Right forelimb (tissue), 1 donor: ENCODE results near the gene MAP3K14.
"Not testable (repeated sequence)": the region's sequence is repeated elsewhere in the genome, so short reads cannot be mapped to it uniquely, and the experiment has no call there.

ENCODE experiments used
- DNase-seq: peaks from one replicate; pipeline ENCODE4 v3.0.0-alpha.2; 2018

The MAP3K14 gene

DNA sequence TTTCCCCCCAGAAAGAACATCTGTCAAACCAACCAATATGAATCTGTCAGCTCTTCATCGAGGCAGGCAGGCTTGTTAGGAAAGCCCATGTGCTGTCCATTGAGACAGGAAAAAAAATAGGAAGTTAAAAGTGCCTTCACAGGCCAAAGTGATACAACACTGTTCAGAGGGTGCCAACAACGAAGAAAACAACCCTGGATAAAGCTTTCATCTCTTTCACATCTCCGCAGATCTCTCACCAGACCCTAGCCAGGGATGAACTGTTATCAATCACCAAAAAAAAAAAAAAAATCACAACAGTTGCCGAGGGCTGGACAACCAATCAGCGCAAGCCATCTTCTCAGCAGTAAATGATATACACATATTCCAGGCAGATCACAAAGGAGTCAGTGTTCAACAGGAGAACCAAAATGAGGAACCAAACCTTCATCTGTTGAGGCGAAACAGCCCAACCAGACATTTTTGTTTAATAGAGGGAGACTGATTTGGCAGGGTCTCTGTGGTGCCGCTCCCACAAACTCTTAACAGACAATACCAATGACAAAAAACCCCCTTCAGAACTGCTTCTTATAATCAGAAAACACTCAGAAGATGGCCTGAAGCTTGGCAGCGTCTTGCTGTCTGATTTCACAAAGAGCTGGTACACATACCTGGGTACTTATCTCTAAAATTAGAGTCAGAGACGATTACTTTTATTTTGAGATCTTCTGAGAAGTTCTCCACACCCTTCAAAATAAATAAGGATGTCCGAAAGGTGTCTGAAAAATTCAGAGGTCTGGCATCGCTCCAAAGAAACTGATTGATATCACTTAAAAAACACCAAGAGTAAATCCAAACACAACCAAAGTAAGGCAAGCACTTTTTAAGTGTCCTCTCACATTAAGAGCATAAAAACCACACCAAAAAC is 1.8 kb downstream of the MAP3K14 start:
- DNase-seq = peak; percentile 30

DNA sequence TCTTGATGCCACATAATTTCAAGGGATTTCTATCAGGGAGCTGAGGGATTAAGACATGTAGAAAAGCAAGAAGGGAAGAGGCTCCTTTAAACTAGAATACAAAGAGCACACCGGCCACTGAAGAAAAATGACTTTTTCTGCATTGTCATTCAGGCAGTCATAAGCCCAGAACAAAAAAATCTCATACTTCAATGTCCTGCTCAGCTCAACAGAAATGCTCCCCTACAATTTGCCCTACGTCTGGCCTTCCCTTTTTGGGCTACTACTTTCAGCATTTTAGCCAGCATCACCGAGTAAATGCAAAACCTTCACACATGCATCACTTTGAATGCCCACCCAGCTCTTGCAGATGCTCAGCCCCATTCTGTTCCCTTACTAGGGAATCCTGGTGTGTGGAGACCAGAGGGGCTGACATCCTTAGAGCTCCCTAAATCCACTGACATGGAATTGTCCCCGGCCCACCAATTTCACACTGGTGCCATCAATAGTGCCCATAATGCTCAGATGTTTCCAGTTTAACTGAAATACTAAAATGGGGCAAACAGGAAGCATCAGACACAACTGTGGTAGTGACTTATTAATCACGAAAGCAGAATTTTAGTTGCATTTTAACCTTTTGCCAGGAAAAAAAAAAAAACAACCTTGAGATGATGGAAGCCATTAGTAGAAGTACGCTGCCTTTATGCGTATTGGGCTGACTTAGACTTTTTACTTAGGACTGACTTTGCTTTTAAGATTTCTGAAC is 2.7 kb downstream of the MAP3K14 start:
- peak; percentile 11 for DNase-seq

DNA sequence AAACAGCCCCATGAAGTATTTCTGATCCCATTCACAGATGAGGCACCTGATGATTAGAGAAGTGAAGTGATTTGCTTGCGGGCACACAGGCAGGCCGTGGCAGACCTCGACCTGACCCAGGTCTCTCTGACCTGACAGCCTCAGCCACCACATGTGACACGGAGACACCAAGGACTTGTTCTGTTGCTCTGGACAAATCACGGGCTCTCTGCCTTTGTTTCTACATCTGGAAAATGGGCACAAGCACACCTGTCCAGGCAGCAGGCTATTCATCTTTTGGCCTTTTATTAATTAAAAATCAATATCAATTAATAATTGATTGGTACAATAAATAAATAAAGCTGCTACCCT is 3.4 kb downstream of the MAP3K14 start:
- peak; percentile 28 for DNase-seq

DNA sequence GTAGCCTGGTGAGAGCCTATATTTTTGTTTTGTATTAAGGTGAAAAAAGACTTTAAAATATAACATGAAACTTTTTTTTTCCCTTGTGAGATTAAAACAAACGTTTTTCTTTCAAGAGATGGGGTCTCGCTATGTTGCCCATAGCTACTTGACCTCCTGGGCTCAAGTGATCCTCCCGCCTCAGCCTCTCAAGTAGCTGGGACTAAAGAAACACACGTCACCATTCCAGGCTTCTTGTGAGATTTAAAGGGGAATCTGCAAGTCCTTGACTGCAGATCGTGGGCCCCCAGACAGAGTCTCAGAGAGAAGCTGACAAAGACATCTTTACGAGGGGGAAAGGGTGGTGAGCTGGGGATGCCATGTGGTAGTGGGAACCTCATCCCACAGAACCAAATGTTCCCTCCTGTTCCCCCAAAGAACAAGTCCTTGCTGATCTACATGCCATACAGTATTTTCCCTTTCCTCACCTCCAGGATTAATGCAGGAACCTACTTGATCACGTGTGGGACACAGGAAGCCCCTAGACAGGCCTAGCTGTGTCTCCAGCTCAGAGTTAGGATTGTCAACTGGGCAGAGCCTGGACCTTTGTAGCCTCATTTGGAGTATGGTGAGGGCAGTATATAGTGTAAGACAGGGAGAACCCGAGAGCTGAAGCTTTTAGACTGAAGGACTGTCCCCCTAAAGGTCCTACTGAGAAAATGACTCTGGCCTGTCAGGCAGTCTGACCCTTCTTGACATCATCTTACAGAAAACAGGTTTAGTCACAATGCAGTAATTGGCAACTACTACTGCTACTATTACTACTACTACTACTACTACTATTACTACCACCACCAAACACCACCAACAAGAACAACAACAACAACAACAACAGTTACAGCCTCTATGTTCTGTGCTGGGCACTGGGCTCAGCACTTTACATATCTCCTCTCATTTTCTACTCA is 4.1 kb downstream of the MAP3K14 start:
- peak; percentile 32 for DNase-seq

DNA sequence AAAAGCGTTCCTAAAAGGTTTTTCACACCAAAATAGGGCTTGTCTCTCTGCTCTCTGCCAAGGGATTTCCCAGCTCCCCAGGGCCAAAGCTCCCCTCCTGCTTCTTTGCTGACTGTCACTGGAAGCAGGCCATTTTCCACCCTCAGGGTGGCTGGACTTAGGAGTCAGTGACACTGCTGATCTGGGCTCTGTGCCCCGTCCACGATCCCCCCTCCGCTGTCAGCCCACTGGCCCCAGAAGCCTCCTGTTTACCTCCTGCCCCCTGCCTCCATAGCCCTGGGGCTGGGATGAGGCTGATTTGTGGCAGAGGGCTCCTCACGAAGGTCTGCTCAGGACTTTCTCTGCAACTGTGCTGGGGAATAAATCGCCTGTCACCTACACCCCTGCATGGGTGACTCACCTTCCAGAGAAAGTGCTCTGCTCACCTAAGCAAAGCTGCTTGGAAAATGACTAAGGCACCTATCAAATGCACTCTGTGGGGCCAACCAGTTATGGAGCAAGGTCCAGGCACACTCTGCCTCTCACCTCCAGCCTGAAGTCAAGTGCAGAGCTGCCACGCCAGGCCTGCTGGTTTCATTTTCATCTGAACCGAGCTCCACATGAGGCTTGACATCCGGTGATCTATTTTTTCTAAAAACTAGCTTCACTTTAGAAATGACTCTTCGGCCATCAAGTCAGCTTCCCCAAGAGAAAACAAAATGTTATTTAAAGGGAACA is 4.9 kb downstream of the MAP3K14 start:
- DNase-seq = peak; percentile 38

DNA sequence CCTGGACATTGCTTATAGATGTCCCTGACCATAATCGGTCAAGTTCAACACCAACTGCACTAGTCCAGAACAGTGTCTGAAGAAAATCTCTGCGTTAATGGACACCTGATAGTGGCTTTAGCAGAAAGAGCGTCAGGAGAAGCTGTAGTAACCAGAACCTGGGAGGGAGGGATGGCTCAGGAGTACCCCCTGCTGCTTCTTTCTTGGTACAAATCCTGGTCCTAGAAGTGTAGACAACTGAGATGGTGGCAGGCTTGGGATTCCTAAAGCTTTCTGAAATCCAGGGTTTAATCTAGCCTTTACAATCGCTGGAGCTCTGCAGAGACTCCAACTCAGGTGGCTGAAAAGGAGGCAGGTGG is 5.4 kb downstream of the MAP3K14 start:
- DNase-seq = peak; percentile 39

DNA sequence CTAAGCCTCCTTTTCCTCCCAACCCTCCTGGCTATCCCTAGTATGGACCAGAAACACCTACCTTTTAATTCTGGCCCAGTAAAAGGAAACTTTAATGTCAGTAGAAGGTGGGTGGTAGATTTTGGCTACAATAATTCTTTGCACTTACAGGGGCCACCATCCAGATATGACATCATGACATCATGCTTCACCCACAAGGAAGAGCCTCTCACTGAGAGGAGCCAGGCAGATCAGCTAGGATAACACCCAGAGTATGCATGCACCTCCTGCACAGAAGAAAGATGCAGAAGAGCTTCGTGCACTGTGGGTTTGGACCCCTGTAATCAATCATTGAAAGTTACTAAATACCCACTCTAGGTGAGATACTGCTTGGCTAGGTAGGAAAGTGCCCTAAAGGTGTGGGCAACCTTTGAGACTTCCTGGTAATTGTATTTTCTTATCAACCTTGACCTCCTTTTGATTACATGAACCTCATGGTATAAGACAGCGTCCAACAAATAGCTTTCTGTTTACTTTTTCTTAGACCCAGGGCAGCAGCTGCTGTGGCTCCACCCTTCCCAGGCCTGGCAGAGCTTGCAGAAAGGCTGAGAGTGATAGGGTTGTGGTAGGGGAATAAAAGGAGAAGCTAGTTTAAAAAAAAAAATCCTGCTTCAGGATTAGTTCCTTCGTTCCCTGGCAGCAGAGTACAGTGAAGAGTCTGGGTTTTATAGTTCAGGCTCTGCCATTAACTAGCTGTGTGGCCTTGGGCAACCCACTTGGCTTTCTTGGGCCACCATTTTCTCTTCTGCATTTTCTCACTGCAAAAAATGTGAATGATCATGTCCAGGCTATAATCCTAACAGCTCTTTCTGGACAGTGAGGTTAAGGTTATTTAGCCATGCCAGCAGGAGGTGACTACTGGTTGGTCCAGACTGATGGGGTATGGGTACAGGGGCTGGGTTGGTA is 6.2 kb downstream of the MAP3K14 start:
- peak; percentile 10 for DNase-seq

DNA sequence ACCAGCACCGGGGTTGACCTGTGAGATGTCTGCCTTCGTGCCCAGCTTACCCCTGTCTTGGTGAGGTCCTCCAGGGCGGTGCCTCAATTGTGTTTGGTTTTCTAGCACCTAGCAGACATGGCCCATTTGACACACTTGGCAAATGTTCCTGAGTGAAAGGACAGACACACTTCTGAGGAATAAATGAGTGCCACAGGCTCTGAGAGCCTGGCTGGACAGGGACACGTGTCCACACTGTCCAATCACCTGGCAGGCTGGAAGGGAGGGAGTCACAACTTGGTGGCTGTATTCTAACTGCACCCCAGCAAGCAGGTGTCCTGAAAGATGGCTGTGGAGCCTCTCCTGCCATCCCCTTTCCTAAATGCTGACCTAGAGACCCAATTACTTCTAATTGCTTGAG is 7.4 kb downstream of the MAP3K14 start:
- DNase-seq = peak; percentile 15

DNA sequence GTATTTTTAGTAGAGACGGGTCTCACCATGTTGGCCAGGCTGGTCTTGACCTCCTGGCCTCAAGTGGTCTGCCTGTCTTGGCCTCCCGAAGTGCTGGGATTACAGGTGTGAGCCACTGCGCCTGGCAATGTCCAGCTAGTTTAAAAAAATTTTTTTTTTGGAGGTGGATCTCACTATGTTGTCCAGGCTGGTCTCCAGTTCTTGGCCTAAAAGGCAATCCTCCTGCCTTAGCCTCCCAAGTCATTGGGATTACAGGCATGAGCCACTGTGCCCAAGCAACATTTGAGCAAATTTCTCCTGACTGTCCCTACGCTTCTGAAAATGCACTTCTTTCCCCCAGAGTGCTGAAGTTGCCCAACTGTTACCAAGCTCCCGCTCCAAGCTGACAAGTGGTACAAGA is 8.0 kb downstream of the MAP3K14 start:
- DNase-seq = no peak

DNA sequence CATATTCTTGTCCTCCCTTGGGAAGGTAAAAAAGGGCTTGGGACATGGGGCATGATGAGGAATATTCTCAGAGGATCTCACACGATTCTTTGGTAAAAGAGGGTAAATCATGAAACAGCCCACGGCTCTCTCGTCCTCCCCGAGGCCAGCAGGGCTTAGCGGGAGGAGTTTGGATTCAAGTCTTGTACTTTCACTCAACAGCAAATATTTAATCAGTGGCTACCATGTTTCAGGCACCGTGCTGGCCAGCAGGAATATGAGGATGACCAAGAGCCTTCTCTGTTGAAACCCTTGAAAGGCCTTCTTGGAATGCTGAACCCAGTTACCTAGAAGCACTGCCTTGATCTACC is 8.8 kb downstream of the MAP3K14 start:
- DNase-seq = peak; percentile 6

DNA sequence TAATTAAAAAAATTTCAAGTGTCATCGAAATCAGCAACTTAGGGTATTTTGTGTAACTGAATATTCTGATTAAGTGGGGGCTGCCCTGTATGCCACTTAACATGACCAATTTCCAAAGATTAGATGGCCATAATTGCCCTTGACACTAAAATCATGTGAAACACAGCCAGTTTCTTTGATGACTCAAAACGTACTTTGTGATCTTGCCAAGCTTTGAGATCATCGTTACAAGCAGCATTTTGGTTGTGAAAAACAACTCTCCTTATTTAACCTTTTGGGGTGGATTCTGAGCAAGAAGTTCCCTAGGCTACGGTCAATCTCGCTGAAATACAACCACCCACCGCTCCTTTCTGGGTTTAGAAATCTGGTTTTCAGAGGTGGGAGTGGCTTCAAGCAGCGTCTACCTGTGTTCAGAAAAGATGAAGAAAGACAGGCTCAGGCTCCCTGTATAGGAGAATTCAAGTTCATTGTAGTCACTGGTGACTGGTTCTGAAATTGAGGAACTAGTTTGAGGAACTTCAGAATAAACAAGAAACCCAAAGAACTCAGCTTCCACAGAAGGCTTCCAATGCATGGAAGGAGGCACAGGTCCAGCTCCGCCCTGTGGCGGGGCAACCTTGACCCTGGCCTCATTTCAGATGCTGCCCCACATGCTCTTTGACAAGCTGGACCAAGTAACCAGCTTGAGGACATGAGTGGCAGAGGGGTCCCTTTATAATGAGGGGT is 9.4 kb downstream of the MAP3K14 start:
- peak; percentile 31 for DNase-seq

DNA sequence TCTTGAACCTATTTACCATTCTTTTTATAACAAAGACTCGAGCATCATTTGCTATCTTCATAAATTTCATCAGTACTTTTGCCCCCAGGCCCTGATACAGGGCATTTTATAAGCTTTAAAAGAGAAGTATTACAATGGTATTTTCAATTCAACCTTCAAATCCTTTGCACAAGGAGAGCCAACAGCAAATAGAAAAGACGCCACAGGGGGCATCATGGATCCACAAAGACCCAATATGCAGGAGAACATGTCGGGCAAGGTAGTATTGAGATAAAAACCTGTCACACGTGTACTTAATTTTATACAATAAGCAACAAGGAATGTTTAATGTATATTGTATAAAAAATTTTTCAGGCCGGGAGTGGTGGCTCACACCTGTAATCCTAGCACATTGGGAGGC is 10.2 kb downstream of the MAP3K14 start:
- peak; percentile 12 for DNase-seq

DNA sequence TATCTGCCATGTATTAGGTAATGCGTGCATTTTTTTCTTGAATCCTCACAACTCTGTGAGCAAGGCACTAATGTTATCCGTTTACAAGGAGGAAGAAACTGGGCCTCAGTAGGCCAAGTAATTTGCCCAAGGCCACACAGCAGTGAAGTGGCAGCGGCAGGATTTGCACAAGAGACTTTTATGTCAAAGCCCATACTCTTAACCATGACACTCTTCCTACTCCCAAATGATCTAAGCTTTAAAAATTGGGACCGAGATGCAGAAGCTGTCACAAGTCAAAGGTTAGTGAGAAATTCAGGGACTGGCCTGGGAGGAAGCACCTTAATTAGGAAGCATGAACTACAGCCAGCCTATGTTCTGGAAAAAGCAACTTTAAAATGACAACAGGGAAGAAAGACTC is 10.7 kb downstream of the MAP3K14 start:
- no peak for DNase-seq

DNA sequence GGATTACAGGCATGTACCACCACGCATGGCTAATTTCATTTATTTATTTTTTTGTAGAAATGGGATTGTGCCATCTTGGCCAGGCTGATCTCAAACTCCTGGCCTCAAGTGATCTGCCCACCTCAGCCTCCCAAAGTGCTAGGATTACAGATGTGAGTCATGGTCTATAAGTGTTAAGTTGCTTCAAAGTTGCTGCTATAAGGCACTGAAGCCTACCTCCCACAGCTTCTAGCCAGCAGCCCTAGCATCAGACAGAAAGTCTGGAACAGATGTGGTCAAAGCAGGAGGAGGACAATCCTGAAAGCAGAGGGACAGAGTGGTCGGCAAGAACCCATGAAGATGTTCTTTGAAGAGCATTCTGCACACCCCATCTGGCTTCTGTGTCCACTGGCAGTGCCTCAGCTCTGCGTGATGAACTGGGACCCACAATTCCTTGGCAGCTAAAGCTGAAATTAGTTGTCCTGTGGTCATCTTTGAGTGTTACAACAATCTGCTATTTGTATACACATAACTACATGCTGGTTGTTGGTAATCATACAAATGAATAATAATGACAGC is 11.2 kb downstream of the MAP3K14 start:
- DNase-seq = no peak

DNA sequence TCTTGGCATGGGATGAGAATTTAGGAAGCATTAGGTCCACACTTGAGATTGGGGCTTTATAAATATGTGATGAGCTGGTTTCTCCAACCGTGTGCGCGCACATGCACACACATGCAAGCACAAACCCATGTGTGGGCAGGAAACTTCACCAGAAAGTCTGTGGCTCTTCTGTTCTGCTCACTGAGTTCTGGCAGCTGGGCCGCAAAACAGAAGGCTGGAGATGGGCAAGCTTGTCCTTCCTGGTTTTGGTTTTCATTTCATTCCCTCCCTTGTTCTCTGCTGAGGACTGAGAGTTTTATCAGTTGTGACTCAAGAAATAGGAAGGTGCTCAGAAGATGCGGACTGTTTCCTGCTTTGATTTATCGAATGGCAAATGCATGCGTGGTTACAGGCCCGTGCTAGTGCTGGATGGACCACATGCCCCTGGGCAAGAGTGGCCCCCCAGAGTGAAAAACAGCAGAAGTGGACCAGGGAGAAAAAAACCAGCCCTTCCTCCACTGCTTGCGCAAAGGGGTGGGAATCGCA is 14.1 kb downstream of the MAP3K14 start:
- DNase-seq = no peak

DNA sequence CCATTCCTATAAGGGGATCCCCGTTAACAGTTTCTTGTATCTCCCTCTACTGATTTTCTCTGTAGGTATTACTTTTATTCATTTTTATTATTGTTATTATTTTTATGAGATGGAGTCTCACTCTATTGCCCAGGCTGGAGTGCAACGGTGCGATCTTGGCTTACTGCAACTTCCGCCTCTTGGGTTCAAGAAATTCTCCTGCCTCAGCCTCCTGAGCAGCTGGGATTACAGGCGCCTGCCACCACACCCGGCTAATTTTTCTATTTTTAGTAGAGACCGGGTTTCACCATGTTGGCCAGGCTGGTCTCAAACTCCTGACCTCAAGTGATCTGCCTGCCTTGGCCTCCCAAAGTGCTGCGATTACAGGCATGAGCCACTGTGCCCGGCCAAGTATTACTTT is 14.6 kb downstream of the MAP3K14 start:
- not testable (repeated sequence) for DNase-seq

DNA sequence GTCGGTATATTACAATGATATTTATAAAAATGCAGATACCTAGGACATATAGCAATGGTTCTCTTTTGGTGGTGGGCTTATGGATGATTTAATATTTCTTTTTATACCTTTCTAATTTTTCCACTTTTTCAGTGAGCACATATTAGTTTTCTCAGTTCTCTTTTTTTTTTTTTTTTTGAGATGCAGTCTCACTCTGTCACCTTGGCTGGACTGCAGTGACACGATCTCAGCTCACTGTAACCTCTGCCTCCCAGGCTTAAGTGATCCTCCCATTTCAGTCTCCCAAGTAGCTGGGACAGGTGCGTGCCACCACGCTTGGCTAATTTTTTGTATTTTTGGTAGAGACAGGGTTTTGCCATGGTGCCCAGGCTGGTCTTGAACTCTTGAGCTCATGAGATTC is 15.1 kb downstream of the MAP3K14 start:
- DNase-seq = no peak

DNA sequence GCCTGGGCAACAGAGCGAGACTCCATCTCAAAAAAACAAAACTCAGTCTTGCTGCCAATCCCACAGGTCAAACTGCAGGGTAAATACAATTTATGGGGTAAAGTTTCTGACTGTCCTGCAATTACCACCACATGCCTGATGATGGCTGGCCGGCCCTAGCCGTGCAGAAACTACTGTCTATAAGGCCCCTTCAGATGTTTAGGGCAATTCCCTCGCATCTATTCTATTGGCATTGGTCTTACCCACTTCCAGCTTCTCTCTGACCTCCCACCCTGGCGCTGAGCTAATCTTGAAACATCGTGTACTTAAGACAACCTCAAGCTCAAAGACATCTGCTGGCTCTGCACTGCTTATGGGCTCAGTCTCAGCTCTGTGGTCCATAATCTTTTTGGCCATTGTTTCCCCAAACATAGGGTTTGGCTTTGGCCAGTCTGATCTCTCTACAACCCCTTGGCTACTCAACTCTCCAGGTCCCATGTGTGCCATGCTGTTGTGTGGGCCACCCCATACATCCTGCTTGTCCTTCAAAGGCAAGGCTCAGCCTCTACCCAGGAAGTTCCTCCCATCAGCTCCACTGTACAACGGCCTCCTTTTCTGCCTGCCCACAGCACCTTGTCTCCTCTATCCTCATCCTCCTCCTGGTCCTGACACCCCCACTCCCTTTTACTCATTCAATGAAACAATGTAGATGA is 16.6 kb downstream of the MAP3K14 start:
- no peak for DNase-seq

DNA sequence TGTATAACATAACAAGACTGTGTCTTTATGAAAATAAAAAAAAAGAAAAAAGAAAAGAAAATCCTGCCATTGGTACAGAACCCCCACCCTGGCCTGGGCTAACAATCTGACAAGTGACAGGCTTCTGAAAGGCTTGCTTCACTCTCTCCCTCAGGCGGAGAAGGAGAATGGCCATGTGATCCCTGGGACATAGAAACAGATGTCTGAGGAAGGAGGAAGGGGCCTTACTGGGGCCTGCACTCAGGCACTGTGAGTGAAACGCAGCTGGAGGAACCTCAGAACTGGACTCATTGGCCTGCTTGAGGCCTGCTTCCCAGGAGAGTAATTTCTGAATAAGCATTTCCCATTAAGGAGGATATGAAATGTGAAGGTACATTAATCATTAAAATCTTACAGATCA is 17.5 kb downstream of the MAP3K14 start:
- no peak for DNase-seq
